ENCODE results near the gene POU2F2.

POU2F2 gene

DNA sequence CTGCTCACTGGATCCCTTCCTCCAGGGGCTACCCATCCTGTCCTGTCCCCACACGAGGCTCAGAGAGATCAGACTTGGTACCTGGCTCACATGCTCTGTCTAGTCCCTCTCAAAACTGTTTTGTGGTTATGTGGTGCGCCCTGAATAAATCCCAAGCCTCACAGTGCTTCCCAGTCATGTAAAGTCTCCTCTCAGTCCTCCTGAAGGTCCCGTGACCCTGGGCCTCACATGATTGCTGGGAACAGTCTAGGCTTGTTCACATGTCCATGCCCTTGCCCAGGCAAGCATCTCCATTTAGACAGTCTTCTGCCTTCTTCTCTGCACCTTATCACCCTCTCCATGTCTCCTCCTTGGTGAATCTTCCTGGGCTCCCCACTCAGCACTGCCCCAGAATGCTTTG is 36.0 kb upstream of the POU2F2 start:
- H3K4me3 ChIP-seq (ENCODE audit: control insufficient read depth, low read depth, low read length), result no peak overlapping the region
- DNase-seq (ENCODE audit: low read depth), result no peak
- TF ChIP-seq, protein P1, sequence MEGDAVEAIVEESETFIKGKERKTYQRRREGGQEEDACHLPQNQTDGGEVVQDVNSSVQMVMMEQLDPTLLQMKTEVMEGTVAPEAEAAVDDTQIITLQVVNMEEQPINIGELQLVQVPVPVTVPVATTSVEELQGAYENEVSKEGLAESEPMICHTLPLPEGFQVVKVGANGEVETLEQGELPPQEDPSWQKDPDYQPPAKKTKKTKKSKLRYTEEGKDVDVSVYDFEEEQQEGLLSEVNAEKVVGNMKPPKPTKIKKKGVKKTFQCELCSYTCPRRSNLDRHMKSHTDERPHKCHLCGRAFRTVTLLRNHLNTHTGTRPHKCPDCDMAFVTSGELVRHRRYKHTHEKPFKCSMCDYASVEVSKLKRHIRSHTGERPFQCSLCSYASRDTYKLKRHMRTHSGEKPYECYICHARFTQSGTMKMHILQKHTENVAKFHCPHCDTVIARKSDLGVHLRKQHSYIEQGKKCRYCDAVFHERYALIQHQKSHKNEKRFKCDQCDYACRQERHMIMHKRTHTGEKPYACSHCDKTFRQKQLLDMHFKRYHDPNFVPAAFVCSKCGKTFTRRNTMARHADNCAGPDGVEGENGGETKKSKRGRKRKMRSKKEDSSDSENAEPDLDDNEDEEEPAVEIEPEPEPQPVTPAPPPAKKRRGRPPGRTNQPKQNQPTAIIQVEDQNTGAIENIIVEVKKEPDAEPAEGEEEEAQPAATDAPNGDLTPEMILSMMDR (conservative IDR thresholded peaks at IDR 0.05; ENCODE audit: control insufficient read depth, insufficient read depth, low read depth, low read length), result no peak

DNA sequence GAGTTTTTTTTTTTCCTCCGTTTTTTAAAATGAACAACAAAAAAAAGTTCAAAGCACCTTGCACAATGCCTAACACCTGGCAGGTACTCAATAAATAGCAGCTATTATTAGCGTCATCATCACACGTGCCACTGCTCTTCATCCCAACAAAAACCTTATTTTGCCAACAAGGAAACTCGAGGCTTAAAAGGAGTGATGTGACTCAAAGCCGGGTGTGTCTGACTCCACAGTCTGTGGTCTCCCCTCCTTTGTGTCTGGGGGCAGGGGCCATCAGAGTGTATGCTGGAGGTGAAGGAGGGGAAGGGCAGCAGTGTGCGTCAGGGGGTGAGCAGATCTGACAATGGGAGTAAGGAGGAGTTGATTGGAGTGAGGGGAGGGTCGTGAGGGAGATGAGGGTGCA is 34.1 kb upstream of the POU2F2 start:
- DNase-seq (ENCODE audit: low read depth), result no peak
- H3K4me3 ChIP-seq (ENCODE audit: control insufficient read depth, low read depth, low read length), result no peak overlapping the region
- TF ChIP-seq, protein P1 (conservative IDR thresholded peaks at IDR 0.05; ENCODE audit: control insufficient read depth, insufficient read depth, low read depth, low read length), result no peak

DNA sequence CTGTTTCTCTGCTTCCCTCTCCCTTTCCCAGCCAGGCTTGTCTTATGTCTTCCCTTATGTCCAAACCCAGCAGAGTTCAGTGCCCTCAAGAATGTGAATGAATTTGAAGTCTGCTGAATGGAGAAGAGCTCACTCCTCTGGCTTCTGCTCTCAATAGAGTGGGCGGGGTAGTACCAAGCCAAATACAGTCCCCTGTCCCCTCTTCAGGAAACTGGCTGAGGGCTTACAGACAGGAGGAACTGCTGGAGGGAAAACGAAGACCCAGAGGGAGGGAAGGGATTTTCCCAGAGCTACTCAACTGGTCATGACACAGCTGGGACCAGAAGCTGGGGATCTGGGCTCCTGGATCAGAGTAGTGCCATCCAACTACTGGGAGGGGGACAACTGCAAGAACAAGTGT is 32.9 kb upstream of the POU2F2 start:
- TF ChIP-seq, protein P1 (conservative IDR thresholded peaks at IDR 0.05; ENCODE audit: control insufficient read depth, insufficient read depth, low read depth, low read length), result no peak
- no peak overlapping the region for H3K4me3 ChIP-seq (ENCODE audit: control insufficient read depth, low read depth, low read length)
- no peak for DNase-seq (ENCODE audit: low read depth)

DNA sequence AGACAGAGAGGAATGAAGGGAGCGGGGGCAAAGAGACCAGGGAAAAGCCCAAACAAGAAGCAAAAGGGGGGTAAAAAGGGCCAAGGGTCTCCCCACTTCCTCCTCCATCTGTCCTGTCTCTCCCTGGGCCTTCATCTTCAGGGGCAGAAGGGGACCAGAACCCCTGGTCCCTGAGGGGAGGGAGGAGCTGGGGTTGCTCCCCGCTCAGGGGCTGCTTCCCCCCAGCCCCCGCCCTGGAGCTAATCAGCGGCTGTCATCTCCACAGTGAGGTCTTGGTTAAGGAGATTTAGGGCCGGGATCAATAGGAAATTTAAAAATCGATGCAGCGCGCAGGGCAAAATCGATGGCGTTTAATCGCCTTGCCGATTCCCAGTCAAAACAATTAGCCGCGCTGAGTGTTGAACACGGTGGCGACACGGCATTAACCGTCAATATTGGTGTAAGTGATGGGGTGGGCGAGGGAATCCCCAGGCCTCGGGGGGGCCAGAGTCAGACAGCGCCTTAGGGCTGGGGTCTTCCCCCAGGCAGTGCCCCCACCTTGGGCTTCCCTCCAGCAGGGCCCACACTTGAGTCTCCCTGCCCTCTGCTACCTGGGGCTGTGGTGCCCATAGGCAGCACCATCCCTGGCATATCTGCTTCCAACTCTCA is 29.5 kb upstream of the POU2F2 start:
- no peak overlapping the region for H3K4me3 ChIP-seq (ENCODE audit: control insufficient read depth, low read depth, low read length)
- DNase-seq (ENCODE audit: low read depth), result no peak
- TF ChIP-seq, protein P1 (conservative IDR thresholded peaks at IDR 0.05; ENCODE audit: control insufficient read depth, insufficient read depth, low read depth, low read length), result no peak

DNA sequence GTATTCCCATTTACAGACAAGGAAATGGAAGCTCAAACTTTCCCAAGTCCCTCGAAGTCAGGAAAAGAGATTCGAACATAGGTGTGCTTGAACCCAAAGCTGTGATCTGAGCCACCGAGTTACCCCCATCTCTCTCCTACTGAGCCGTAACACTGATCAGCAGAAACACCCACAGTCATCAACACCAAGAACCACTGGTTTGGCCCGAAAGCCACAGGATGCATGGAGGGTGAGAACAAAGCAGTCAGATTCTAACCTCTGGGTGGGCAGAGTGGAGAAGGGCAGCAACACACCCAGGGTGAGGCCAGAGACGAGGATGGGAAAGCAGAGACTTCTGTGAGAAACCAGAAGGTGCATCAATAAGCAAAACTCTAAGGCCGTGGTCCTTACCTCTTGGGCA is 27.7 kb upstream of the POU2F2 start:
- TF ChIP-seq, protein P1 (conservative IDR thresholded peaks at IDR 0.05; ENCODE audit: control insufficient read depth, insufficient read depth, low read depth, low read length), result no peak
- H3K4me3 ChIP-seq (ENCODE audit: control insufficient read depth, low read depth, low read length), result no peak overlapping the region
- DNase-seq (ENCODE audit: low read depth), result no peak

DNA sequence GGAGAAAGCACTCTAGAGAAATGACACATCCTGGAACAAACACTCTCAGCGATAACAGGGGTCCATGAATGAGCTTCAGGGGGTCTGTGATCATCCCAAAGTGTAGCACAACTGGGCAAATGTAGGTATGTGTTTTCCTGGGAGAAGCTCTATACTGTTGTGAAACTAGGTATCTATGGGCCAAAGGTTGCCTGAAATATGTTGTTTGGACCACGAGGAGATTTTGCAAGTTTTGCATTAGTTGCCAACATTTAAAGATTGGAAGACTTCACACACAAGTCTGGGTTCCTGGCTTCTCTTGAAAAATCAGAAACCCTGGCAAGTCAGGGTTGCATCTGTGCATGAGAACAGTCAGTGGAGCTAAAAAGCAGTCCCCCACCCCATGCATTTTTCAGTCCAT is 26.7 kb upstream of the POU2F2 start:
- TF ChIP-seq, protein P1 (conservative IDR thresholded peaks at IDR 0.05; ENCODE audit: control insufficient read depth, insufficient read depth, low read depth, low read length), result no peak
- no peak overlapping the region for H3K4me3 ChIP-seq (ENCODE audit: control insufficient read depth, low read depth, low read length)
- peak; percentile 12 for DNase-seq (ENCODE audit: low read depth)

DNA sequence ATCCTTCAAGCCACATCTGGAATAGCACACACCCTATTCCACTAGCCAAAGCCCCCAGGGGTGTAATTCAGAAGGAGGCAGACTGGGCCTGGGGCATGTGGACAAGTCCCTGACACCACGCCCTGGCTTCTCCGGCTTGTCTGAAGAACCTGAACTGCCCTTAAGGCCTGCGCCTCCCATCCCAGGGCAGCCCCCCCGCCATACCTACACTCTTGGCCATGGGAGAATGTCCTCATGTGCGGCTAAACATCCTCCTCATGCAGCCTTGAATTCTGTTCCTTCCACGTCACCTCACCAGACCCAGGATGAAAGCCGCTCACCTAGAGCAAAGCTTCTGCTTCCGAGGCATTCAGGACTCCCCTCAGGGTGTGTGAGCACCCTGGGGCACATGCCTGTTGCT is 24.3 kb upstream of the POU2F2 start:
- no peak overlapping the region for H3K4me3 ChIP-seq (ENCODE audit: control insufficient read depth, low read depth, low read length)
- DNase-seq (ENCODE audit: low read depth), result no peak
- TF ChIP-seq, protein P1 (conservative IDR thresholded peaks at IDR 0.05; ENCODE audit: control insufficient read depth, insufficient read depth, low read depth, low read length), result no peak

Measured in fibroblast of mammary gland (primary cell).